GF-D8 (cell line): ENCODE data around the gene HTT.
A peak's percentile ranks its signal among the peaks of the same experiment; 100 is the strongest.

ENCODE experiments used
- DNase-seq: peaks from one replicate; lab custom pipeline; 2025; lab: John Stamatoyannopoulos, UW

HTT gene

DNA sequence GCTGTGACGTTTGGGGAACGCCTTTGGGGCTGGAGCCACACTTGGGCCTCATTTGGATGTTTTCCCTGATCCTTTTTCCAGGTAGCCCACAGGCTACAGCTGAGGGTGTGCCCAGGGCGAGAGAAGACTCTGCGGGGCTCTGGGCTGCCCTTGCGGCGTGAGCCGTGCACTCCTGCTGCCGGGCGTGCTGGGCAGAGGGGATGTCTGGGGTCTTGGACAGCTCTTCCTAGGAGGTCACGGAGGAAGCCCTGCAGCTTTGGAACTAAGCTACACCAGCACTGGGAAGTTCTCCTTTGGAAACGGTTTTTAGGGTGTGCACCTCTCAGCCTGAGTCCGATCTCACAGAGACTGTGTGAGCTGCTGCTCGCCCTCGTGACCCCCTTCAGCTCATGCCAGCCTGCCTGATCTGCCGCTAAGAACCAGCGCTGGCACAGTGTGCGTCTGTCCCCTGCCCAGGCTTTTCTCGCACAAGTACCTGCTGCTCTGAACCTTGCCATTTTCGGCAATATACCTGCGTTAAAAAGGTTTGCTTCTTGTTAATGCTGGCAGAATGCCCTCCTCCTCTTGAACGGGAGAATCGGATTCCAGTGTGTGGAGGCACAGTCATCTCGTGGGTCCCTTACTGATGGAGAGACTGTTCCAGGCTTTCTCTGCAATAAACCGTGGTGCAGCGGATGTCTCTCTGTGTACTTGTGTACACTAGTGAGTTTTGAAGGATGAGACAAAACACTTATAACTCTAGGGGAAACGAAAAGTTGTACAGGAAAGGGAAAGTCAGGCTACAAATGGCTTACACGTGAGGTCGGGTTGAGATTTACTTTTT is 188.8 kb downstream of the HTT start:
- DNase-seq, result no peak

- DNase-seq, result no peak
Observed at GRCh38 chr4:3263876-3264193, 189.4 kb downstream of the HTT start.

DNA sequence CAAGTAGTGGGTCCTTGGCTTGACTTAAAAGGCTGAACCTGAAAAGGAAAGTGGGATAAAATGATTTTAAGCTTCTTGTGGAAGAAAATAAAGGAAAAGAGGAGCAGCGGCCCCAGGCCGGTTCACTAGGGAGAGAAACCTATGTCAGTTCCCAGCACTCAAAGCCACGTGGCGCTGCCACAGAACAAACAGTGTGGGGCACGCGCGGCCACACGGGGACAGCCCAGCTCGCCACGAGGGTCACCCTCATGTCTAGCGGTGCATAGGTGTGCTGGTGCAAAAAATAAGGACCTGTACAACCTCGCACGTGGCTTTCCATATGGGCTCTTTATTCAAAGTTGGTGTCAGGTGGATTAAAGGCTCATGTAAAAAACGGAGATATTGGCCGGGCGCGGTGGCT is 191.6 kb downstream of the HTT start:
- DNase-seq, result no peak

- no peak for DNase-seq
Observed at GRCh38 chr4:3267576-3268394, 193.3 kb downstream of the HTT start.

GRCh38 chr4:3268395-3269104 is 194.1 kb downstream of the HTT start:
- DNase-seq, result no peak

DNA sequence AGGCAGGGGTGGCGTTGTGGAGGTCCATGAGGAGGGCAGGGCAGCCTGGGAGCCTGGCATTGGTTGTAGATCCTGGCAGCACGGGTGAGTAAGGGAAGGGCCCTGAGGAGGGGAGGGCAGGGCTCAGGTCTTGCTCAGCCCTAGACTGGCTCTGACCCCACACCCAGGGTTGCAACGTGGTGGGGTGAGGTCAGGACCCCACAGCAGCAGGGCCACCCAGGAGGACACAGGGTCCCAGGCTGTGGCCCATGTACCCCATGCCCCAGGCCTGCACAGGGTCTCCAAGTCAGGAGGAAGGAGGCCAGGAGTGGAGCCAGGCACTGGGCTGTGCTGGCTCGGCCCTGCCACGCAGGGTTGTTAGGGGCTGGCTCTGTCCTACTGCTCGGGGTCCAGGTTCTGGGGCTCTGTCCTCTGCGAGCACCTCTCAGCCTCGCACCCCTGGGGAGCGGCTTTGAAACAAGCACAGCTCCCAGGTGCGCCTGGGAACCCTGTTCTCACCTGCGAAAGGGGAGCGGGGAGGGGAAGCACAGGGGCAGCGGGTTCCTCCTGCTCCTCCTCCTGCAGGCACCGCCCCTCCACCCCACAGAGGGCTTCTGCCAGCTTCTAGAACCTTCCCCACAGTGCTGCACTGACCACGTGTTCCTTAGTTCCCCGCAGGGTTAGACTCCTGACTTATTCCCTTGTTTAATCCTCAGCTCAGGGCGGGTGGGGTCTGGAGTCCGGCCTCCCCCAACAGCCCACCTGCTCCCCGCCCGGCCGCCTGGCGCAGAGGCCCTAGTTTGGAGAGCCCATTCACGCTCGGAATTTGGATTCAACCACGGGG is 194.8 kb downstream of the HTT start:
- DNase-seq, result no peak

DNA sequence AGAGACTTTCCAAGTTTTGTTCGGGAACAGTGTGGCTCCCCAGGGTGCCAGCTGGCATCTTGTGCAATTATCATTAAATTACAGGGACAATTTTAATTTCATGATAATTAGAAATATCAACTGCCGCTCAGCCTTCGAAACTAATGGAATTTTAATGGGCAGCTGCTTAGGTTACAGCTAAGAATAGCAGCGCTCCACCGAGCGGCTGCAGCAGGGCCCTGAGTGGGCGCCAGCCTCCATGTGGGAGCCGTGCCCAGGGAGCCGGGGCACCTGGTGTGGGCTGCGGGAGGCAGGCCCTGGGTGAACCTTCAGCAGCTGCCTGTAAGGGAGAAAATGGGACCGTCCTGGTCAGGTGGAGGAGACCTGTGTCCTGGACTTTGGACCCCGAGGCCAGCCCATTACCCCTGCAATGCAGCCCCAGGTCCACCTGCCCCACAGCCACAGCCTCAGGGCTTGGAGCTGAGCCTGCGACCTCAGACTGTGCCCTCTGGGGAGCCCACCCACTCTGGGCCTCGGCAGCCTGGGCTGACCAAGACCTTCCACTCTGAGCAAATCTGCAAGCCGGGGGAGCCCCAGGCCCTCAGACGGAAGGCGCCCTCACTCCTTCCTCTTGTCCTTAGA is 195.6 kb downstream of the HTT start:
- no peak for DNase-seq

DNA sequence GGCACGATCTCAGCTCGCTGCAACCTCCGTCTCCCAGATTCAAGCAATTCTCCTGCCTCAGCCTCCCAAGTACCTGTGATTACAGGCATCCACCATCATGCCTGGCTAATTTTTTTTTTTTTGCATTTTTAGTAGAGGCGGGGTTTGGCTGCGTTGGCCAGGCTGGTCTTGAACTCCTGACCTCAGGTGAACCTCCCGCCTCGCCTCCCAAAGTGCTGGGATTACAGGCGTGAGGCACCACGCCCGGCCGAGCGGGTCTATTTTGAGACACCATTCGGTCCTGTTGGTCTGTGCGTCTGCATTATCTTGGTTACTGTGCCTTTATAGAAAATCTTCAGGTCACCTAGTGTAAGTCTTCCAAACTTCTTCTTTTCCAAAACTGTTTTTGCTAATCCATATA is 196.7 kb downstream of the HTT start:
- no peak for DNase-seq

- DNase-seq, result no peak
Observed at GRCh38 chr4:3276986-3277385, 202.5 kb downstream of the HTT start.

DNA sequence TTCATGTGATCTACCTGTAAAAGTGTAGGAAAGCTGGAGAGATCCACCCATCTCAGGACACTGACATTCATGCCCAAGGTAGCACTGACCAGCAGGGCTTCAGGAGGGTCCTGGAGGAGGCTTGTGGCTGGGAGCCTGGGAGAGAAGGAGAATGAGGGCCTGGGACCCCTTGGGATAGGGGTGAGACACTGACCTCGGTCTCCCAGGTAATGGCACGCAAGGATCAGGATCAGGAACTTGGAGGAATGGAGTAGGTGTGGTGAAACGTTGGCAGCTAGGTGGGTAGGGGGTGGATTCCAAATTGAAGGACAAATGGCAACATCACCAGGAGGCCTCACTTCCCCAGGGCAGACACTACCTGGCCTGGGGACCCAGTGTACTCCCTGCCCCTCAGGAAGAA is 206.0 kb downstream of the HTT start:
- DNase-seq, result no peak

- no peak for DNase-seq
Observed at GRCh38 chr4:3283483-3283882, 209.0 kb downstream of the HTT start.

DNA sequence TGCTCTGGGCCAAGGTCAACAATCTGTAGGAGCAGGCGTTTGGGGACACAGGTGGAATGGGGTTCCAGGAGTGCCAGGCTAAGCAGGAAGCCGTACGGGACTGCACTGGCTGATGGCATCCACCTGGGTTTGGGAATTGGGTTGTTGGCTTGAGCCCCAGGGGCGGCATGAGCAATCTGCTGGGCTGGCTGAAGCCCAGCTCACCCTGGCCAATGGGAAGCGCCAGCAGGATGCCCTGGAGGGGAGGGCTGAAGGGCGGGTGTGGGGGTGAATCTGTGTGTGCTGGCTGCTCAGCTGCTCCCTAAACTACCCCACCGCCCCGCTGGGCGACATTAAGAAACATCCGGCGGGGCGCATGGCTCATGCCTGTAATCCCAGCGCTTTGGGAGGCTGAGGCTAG is 209.4 kb downstream of the HTT start:
- DNase-seq, result no peak

- DNase-seq, result no peak
Observed at GRCh38 chr4:3284734-3285557, 210.5 kb downstream of the HTT start.

DNA sequence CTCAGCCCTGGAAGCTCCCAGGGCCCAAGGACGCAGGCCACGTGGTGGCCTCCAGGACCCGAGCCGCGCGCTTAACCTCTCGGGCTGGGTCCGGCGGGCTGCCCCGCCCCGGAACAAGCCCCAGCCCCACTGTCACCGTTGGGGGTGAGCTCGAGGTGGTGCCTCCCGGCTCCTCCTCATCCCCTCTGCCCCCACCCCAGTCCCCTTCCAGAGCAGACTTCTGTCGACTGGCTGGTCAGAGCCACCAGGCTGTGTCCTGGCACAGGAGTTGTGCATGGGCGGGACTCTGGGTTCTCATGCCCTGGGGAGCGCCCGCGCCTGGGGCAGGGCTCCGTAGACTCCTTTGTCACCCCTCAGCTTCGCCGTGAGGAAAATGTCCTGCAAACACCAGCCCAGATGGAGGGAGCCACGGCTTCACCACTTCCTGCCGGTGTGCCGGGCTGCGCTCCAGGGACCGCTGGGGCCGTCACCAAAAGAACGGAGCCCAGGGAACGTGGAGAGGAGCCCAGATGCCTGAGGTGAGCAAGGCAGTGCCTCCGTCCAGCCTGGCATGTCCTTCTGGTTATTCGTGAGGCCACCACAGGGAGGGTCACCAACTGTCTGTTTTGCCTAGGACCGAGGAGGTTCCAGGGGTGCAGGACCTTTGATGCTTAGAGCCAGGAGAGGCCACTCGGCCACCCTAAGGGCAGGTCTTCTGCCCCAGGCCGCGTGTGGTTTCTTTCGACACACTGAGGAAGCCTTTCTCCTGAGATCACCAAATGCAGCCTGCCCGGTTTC is 211.3 kb downstream of the HTT start:
- peak; percentile 53 for DNase-seq

DNA sequence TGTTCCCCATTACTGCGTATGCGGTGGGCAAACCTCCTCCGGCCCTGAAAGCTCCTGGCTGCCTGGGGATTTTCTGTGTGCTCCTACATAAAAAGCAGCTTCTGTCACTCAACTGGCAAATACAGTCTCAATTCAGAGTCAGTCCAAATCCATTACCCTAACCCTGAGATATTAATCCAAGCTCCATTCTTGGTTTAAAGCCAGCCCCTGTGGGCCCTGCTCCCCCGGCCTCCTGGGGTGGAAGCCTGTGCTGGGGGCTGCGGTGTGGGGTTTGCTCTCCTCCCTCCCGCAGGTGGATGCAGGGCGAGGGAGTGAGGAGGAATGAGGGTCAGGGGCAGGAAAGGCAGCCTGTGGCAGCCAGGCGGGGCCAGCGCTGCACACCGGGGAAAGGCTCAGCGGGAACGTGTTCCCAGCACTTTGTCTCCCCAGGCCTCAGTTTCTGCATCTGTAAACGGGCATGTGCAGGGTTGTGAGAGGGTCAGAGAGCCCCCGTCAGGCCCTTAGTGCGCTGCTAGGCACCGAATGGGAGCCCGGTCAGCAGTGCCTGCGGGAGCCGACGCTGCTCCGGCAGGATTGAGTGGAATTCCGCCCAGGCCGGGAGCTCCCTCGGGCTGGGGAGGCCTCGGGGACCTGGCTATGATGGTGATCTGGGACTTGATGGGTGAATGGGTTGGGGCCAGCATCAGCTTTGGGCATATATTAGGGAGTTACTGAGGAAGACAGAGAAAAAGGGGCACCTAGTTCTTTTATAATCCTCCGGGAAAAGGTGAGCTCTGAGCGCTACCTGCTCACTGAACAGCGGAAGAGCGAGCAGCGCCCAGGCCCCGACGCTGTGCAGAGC is 212.1 kb downstream of the HTT start:
- DNase-seq, result no peak

DNA sequence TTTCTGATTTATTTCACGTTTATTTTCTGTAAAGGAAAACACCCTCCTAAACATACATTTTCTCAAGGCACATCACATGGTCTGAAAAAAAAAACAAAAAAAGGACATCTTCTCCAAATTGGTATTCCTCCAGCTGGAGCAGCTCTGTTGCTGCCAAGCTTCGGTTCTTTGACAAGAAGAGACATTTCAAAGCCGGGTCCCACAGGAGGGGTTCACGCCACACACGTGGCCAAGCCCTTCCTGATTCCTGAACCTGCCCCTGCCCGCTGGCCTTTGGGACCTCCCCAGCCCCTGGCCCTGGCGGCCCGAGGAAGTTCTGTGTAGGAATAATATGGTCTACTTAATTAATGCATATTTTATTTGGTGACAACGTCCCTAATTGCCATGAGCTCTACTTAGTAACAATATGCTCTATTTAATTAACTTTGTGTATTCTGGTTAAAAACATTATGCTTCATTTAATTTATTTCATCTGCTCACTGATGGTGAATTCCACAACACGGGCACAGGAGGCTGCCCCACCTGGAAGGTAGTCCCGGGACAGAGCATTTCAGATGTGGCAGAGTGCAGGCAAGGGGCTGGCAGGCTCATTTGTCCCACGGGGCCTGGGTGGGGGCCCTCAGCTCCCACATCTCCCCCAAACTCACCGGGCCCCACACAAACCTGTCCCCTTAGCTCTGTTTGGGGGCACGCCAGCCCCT is 212.9 kb downstream of the HTT start:
- DNase-seq, result no peak

DNA sequence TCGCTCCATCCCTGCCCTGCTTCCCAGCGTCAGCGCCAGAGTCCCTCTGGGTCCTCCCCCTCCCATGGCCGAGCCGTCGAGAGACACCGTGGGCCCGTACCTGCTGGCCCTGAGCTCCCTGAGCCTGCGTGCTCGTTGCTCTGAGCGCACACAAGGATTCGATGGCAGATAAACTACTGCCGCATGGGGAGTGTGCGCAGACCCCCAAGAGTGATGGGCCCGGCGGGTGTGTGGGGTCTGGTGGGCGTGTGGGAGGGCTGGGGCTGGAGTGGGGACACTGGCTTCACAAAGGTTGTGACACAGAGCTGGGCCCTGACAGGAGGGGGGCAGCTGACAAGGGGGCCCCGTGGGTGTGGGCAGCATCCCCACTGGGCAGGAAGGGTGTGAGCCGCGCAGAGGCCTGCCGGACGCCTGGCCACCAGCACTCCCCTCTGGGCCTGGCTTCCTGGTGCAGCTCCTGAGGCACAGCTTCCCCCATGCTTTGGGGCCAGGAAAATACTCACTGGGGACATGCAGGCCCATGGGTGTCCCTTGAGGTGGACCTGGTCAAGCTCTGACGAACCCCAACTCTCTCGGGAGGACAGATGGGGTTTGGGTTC is 213.6 kb downstream of the HTT start:
- no peak for DNase-seq

- no peak for DNase-seq
Observed at GRCh38 chr4:3288571-3289094, 214.2 kb downstream of the HTT start.
